Loucy (cell line): ENCODE measurements around the gene C8G.

ENCODE experiments used
- CTCF ChIP-seq: fragments of 200-600 bp; sonication (generic); conservative IDR thresholded peaks from 2 replicates; pipeline ENCODE4 v1.5.1; 2014; ENCODE audit warnings: mild to moderate bottlenecking, antibody characterized with exemption, low read length
- EZH2phosphoT487 ChIP-seq: fragments of 200-600 bp; IDR thresholded peaks from 2 replicates; pipeline ENCODE4 v1.6.1; 2018; ENCODE audit warnings: antibody characterized with exemption, mild to moderate bottlenecking, moderate library complexity, borderline replicate concordance

- no peak for TF ChIP-seq CTCF
- TF ChIP-seq EZH2phosphoT487, result no peak
Observed at GRCh38 chr9:136973618-136974617, 28.9 kb downstream of the C8G start.
